Stimulated activated CD8-positive, alpha-beta memory T cell treated with anti-CD3 and anti-CD28 coated beads, Interleukin-4, amount 100 ng/mL, for 4 hours (primary cell): ENCODE data around the gene CELF5.
"Not testable (repeated sequence)": the region's sequence is repeated elsewhere in the genome, so short reads cannot be mapped to it uniquely, and the experiment has no call there.

Source experiments
- DNase-seq, 2 donors: peaks; one replicate each; pipeline ENCODE4 v3.0.0-alpha.2; 2020; ENCODE audit warnings: low read depth in 2 of 2, low spot score in 1 of 2

The CELF5 gene

DNA sequence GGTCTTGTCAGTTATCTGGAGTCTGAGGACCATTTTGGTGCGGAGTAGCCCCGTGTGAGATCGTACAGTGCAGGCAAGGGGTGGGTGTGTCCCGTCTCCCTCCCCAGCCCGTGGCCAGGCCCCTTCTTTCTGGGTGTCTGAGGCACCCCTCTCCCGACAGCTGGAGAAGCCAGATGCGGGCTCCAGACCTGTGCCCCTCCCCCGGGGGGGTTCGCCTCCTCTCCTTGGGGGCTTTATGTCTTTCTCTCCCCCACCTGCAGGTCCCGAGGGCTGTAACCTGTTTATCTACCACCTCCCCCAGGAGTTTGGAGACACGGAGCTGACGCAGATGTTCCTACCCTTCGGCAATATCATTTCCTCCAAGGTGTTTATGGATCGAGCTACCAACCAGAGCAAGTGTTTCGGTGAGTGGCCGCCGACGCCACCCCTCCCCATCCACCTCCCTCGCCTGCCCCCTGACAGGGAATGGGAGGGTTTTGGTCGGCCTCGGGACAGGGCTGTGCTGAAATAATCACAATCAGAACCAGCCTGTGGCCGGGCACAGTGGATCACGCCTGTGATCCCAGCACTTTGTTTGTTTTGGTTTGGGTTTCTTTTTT, 65.6 kb downstream of the CELF5 start:
- DNase-seq: no peak

DNA sequence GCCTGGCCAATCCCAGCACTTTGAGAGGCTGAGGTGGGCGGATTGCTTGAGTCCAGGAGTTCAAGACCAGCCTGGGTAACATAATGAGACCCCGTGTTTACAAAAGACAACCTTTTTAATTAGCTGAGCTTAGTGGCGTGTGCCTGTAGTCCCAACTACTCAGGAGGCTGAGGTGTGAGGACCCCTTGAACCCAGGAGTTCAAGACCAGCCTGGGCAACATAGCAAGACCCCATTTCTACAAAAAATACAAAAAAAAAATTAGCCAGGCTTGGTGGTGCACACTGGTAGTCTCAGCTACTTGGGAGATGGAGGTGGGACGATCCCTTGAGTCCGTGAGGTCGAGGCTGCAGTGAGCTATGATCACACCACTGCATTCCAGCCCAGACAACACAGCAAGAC, 66.4 kb downstream of the CELF5 start:
- DNase-seq: not testable (repeated sequence)

DNA sequence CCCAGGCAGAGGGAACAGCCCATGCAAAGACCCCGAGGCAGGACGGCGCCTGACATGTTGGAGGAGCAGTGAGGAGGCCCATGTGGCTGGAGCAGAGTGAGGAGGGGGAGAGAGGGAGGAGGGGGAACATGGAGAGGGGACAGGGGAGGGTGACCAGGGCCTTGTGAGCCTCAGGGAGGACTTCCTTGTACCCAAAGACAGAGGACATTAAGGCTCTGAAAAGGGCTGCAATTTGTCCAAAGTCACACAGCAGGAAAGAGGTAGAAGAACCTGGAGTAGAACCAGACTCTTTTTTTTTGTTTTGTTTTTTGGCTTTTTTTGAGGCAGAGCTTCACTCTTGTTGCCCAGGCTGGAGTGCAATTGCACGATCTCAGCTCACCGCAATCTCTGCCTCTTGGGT, 67.2 kb downstream of the CELF5 start:
- no peak for DNase-seq

DNA sequence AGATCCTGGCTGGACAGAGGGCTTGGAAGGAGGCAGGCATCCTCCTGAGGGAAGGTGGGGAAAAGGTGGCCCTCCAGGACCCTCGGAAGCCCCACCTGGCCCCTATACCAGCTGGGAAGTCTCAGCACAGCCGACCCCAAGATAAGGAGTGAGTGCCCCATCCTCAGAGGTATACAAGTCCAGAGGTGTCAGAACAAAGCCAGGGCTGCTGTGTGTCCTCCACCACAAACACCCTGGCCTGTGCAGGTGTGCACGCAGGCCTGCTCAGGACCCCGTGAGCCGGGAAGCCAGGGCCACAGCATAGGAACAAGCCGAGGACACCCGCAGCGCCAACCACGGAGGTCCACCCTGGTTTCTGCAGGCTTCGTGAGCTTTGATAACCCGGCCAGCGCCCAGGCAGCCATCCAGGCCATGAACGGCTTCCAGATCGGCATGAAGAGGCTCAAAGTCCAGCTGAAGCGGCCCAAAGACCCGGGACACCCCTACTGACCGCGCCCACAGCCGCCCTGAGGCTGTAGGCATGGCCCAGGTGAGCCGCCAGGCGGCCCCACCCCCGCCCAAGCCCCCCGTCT, 68.6 kb downstream of the CELF5 start:
- no peak for DNase-seq

DNA sequence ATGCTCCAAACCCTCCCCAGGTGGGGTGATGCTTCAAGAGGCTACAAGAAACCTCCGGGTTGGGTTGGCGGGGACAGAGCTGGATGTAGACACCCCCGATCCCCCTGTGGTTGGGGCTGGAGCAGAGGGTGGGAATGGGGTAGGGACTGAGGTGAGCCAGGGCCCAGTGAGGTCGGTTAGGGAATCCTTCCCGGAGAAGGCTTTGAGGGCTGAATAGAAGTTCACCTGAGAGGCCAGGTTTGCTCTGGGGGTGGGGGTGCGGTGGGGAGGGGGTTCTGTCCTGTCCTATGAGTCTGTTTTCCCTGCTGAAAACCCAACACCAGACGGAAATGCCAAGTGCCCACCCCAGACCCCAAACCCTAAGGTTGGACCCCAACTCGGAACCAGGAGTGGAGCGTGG, 69.1 kb downstream of the CELF5 start:
- DNase-seq: no peak

DNA sequence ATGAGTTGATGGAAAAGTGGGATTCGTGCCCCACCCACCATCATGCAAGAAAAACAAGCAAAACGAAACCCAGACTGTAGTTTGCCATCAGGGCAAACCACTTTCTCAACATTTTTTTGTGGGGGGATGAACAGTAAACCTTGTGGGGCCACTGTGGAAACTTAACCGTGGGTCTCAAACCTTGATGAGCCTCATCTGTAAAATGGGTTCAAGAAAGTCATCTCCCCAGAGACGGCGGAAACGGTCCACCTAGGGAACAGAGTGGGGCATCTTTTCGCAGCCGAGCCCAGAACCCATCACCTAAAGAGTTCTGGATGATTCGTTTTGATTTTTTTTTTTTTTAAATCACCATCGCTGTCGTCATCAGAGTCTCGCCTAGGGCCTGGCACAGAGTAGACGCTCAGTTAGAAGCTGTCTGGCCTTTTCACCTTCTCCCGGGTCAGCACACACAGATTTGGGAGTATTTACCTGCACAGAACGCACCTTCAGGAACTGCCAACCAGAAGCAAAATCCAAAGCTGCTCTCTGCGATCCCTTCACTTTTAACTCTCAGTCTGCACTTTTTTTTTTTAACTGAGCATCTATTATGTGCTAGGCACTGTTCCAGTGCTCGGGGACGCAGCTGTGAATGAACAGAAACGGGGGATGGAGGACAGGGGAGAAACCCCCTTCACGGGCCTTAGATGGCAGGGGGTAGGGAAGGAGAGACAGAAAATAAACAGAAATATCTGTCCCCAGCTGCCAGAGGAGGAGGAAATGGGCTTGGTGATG, 69.8 kb downstream of the CELF5 start:
- DNase-seq: no peak

DNA sequence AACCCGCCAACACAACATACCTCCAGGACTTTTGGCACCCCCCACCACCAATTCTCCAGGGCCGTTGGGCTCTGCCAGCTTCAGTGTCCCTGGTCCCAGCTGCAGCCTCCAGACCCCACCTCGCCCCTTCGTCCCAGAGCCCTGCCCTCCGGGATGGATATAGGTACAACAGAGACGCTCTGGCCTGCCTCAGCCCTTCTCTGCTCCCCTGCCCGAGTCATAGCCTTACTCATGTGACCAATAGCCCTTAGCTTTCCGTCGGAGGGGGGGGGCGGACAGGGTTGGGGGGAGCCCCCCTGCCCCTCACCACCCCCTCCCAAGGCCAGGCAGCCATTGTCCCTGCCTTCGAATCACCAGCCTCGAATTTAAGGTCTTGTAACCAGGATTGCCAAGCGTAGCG, 71.1 kb downstream of the CELF5 start:
- no peak for DNase-seq

DNA sequence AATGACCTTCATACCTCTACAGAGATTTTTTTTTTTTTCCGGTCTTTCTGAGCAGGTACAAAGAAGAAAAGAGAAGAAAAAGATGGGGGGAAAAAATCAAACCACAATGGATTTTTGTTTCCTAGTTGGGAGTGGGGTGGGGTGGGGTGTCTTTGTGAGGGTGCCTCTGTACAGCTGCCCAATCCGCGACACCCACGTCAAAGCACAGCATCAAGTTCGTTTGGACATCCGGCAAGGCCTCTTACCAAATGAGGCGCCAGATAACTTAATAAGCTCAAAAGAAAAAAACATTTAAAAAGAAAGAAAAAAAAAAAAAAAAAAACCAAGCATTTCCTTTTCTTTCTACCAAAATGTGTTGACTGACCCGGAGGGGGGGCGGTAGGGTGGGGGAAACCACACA, 71.6 kb downstream of the CELF5 start:
- DNase-seq: no peak

DNA sequence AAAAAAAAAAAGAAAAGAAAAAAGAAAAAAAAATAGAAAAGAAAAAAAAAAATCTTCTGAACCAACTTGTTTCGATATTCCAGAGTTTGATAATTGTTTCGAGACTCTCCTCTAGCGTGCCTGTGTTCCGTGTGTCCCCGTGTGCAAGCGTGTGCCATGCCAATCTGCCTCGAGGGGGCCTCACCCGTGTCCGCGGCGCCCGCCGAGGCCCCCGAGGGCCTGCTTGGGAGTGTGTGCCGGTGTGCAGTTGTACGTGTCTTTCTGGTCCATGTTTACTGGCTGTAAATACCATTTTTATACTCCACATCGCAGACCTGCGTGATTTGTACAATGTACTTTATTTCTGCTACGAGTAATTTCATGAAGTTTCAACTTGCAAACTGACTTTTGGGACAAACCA, 72.0 kb downstream of the CELF5 start:
- no peak for DNase-seq

DNA sequence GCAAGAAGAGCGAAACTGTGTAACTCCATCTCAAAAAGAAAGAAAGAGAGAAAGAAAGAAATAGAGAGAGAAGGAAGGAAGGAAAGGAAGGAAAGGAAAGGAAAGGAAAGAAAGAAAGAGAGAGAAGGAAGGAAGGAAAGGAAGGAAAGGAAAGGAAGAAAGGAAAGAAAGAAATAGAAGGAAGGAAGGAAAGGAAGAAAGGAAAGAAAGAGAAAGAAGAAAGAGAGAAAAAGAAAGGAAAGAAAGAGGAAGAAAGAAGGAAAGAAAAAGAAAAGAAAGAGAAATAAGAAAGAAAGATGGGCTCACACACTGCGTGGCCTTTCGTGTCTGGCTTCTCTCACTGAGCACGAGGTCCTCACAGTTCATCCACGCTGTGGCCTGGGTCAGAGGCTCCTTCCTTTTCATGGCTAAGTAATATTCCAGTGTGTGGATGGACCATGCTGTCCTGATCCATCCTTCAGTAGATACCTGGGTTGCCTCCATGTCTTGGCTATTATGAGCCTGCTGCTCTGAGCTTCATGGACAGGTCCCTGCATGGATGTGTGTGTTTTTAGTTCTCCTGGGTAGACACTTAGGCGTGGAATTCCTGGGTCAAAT, 74.5 kb downstream of the CELF5 start:
- no peak for DNase-seq

DNA sequence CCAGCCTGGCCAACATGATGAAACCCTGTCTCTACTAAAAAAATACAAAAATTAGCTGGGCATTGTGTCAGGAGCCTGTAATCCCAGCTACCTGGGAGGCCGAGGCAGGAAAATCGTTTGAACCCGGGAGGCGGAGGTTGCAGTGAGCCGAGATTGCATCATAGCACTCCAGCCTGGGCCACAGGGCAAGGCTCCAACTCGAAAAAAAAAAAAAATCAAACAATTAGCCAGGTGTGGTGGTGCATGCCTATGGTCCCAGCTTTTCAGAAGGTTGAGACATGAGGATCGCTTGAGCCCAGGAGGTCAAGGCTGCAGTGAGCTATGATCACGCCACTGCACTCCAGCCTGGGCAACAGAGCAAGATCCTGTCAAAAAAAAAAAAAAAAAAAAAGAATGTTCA, 76.1 kb downstream of the CELF5 start:
- not testable (repeated sequence) for DNase-seq

DNA sequence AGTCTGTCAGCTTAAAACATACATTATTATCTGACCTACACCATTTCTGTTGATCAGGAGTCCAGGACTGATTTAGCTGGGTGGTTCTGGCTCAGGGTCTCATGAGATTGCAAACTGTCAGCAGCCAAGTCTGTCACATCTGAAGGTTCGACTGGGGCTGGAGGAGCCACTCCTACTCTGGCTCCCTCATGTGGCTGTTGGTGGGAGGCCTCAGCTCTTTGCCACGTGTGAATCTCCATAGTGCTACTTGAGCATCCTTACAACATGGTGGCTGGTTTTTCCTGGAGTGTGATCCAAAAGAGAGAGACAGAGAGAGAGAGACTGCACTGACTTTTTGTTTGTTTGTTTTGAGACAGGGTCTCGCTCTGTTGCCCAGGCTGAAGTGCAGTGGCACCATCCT, 78.3 kb downstream of the CELF5 start:
- DNase-seq: no peak

DNA sequence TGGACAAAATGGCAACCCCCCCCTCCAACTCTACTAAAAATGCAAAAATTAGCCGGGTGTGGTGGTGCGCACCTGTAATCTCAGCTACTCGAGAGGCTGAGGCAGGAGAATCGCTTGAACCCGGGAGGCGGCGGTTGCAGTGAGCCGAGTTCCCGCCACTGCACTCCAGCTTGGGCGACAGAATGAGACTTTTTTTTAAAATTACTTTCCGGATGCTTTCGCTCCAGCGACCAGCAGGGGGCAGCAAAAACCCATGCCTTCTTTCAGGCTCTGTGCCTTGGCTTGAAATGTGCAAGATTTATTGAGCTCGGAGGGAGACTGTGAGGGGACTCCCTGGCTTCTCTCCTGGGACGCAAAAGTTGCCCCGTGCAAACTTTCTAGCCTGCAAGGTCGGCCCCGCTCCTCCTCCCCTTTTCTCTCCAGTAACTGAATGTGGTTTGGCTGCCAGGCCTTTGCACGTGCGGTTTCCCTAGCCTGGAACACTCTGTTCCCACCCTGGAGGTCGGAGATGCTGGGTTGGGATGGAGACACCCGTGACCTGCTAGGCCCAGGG, 80.5 kb downstream of the CELF5 start:
- DNase-seq: peak; percentile 50 to 74

DNA sequence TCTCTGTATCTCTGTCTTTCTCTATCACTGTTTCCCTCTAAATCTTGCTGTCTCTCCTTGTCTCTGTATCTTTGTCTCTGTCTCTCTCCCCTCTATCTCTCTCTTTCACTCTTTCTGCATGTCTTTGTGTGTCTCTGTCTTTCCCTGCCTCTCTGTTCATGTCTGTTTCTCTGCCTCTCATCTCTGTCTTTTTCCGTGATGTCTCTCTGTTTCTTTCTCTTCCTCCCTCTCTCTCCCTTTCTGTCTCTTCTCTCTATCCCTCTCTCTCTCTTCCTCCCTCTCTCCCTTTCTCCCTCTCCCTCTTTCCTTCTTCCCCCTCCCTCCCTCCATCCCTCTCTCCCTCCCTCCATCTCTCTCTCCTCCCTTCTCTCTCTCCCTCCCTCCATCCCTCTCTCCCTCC, 85.3 kb downstream of the CELF5 start:
- no peak for DNase-seq

DNA sequence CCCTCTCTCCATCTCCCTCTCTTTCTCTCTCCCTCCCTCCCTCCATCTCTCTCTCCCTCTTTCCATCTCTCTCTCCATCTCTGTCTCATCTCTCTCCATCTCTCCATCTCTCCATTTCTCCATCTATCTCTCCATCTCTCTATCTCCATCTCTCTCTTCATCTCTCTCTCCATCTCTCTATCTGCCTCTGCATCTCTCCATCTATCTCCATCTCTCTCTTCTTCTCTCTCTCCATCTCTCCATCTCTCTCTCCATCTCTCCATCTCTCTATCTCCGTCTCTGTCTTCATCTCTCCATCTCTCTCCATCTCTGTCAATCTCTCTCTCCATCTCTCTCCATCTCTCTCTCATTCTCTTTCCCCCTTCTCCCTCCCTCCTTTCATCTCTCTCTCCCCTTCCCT, 85.8 kb downstream of the CELF5 start:
- no peak for DNase-seq

DNA sequence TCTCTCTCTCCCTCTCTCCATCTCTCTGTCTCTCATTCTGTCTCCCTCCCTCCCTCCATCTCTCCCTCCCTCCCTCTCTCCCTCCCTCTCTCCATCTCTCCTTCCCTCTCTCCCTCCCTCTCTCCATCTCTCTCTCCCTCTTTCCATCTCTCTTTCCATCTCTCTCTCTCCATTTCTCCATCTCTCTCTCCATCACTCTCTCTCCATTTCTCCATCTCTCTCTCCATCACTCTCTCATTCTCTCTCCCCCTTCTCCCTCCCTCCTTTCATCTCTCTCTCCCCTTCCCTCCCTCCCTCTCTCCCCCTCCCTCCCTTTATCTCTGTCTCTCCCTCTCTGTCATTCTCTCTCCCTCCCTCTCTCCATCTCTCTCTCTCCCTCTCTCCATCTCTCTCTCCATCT, 86.2 kb downstream of the CELF5 start:
- no peak for DNase-seq

DNA sequence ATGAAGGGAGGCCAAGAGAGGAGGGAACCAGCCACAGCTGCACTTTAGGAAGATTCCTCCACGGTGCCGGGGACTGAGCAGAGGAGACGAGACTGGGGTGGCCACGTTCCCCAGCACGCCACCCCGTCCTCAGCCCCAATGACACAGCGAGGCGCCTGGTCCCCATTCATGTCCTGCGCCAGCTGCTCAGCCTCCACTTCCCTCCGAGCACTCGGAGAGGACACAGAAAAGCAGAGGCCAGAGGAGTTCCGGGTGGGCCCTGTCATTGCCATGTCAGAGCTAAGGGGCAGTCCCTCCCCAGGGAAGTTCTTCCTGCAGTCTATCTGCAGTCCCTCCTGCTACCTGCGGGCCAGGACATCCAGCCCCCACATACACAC, 88.7 kb downstream of the CELF5 start:
- no peak for DNase-seq

DNA sequence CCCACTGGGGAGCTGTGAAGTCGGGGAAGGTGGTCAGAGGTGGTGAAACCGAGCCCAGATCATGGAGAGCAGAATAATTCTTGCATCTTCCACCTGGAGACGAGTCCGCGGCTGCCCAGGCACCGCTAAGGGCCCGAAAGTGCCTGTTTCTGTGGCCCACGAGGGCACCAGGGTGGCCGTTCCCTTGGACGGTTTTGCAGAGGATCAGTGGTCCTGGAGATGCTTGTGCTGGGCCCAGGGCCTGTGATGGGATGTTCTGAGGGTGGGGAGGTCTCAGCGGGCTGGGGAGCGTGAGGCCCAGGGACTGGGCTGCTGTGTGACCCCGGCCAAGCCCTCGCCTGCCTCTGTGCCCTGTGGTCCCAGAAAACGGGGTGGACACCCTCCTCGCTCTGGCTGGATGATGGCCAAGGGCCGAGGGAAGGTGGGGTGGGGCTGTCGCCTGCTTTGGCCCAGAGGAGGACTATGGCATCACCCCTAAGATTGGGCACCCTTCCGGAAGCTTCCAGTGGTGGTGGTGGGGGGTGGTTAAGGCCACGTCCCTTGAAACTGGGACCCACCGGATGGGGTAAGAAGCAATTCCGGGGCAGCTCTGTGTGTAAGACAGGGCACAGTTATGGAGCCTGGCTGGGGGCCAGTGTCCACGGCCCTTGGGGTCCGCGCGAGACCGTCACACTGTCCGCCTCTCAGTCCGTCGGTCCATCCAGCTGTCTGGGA, 90.7 kb downstream of the CELF5 start:
- DNase-seq: no peak

DNA sequence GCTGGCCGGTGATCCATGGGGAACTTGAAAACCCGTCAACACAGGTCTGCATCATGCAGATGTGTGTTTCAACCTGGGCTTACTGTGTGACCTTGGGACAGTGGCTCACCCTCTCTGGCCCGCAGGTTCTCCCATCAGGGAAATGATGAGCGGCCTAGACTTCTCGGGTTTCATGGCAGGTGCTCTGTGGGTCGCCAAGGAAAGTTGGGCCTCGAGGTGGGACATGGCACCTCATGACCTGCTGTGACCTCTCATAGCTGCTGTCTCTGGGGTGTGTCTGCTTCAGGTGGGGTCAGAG, 91.2 kb downstream of the CELF5 start:
- DNase-seq: no peak

DNA sequence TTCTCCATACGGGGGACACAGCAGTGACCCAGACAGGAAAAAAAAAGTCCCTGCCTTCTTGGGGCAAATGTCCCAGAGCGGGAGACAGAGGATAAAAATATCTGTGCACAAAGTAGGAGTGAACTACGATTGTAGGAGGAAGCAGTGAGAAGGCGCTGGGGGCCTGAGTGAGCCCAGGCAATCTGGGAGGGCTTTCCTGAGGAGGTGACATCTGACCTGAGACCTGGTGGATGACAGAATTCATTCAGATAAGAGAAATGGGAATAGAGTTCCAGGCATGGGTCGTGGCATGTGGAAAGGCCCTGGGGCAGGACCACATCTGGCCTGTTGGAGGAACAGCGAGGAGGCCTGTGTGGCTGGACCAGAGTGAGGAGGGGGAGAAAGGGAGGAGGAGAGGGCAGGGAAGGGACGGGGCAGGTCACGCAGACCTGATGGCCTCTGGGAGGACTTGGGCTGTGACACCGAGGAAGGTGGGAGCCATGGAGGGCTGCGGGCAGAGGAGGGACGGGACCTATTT, 91.7 kb downstream of the CELF5 start:
- no peak for DNase-seq

DNA sequence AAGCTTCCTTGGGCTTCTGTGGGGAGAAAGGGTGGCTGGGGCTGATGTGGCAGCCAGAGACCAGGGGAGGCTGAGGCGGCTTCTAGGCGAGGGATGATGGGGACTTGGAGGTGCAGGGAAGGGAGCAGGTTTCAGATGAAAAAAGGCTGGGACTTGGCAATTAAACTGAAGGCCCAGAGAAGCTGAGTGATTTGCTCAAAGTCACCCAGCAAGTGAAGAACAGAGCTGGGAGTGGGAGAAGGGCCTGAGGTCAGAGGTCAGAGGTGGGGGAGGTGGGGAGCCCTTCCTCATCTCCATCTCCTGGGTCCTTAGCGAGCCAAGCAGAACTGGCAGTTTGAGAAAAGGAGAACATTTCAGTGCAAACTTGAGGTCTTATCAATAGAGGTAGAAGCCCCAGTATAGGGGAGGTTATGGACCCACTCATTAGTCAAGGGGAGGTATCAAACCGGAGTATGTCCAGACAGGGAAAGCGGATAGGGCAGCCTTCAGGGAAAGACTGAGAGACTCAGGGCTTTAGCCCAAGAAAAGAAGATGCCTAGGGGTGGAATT, 92.3 kb downstream of the CELF5 start:
- no peak for DNase-seq
